T-helper 22 cell (primary cell): ENCODE data around the gene MRPS12.

Experiments used
- DNase-seq: peaks from one replicate; pipeline ENCODE4 v3.0.0-alpha.2; 2020; ENCODE audit warnings: low read depth

MRPS12 gene

DNA sequence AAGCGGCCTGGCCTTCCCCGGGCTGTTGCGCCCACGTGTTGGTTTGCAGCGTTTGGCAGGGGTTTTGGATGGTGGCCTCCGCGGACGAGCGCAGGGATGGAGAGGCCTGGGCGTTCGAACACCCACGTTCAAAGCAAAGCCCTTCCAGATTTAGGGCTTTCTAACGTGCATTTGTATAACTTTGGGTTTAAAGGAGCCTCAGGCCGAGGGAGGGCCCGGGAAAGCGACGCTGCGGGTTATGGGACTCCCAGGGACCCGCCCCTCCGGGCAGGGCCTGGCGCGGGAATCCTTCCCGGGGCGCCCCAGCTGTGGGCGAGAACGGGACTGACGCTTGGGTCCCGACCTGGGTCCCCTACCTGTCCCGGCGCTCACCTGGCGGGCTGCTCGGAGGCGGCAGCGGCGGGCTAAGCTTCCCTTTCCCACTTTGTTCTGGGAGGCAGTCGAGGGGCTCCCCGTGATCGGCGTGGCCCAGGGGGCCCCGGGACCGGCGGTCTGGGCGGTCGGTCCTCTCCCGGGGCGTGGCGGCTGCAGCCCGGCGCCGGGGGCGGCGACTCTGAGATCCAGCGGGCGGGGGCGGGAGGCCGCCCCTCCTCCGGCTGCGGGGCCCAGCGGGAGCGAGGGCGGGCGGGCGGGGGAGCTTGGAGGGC, 44.6 kb downstream of the MRPS12 start, which contains the start of gene FBXO17:
TSS of gene FBXO17 (minus strand) at position 529 of the 647 bp plus-strand sequence. CDS start 25,423 bp downstream, outside the sequence.
- no peak for DNase-seq

DNA sequence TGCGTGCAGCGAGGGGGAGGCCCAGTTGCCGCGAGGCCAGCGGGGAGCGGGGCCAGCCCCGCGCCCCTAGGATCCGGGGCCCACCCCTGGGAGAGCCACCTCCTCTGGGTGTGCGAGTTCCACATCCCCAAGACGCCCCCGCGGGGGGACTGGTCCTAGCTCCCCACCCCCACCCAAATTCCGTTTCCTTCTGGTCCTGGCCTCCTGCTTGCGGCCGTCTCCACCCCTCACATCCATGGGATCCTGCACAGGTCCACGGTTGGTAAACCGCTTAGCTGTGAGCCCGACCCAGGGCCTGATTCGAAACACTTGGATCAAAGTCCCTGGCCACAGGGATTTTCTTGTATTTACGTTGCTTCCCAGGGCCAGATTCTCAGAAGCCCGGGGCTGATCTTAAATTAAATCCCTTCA, 45.1 kb downstream of the MRPS12 start:
- DNase-seq = no peak

DNA sequence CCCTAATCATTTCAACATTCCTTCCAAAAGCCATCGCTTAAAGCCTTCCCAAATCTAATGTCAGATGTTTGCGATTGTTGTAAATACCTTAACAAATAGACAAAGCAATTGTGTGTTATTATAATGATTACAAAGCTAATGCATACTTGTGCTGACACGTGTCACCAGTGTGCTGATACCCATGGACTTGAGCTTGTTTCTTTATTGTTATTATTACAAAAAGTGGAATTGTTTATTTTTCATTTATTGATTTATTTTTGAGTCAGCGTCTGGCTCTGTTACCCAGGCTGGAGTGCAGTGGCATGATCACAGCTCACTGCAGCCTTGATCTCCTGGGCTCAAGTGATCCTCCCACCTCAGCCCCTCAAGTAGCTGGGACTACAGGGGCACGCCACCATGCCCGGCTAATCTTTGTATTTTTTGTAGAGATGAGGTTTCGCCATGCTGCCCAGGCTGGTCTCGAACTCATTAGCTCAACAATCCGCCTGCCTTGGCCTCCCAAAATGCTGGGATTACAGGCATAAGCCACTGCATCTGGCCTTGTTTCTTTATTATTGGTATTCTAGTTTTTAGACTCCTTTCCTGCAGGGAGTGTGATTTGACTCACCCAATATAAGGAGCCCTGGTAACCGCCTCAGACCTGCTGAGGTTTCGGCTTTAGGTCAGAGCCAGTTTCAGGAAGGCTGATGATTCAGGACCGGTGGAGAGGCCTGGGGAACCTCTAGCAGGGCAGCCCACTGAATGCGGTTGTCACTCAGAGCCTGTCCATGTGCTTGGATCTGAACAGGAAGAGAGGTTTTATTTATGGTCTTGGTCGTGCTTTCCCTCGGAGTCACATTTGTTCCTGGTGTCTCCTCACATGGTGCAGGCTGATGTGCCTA, 46.9 kb downstream of the MRPS12 start:
- DNase-seq = no peak

DNA sequence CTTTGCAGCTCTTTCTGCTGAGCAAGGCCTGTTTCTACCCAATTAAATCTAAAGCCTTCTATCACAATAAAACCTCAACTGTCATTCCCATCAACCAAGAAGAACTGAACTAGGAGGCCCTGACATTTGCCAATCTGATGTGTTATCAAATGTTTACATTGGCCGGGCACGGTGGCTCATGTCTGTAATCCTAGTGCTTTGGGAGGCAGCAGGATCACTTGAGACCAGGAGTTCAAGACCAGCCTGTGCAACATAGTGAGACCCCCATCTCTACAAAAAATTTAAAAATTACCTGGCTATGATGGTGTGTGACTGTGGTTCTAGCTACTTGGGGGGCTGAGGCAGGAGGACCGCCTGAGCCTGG, 47.6 kb downstream of the MRPS12 start:
- DNase-seq = no peak

DNA sequence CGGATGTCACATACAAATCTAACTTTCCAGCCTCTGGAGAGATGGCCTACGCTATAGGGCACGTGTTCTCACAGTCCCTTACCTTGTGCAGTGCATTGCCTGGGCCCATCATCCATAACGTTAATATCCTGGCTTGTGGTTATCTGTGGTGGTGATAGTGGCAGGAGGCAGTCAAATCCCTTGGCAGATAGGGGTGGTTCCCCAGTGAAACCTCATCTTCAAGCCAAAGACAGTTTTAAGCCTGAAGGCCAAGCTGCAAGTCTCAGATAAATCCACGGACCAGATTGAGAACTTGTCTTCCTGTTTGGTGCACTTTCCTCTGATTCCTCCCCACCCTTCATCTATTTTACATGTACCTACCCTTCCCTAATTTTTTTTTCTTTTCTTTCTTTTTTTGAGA, 49.1 kb downstream of the MRPS12 start:
- no peak for DNase-seq

DNA sequence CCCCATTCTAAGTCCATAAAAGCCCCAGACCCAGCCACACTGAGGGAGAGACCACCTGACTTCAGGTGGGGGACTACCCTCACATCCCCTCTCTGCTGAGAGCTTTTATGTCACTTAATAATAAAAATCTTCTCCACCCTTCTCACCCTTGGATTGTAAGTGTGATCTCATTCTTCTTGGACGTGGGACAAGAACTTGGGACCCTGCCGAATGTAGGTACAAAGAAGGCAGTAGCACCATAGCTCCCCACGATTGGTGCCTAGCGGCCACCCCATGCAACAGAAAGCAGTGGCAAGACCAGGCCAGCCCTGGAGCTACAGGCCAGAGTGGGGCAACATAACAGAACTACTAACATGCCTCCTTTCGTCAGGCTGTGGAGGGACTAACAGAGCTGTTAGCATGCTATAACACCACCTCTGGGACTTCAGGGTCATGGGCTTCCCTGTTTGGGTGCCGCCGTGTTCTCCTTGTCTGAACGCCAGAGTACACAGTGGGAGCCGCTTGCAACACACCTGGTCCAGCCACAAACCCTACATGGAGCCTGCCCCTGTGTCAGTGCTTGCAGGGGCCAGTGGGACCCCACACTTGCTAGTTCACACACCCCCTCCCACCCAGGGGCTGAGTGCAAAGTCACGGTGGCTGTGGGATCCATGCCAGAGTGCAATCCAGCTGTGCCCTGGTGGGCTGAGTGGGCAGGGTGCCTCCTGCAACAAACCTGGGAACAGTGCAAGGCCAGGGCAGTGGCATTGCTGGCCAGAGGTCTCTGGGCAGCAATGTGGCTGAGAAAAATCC, 50.0 kb downstream of the MRPS12 start:
- no peak for DNase-seq
